Smooth muscle cell (in vitro differentiated cells): ENCODE data around the gene PAX8. TPM values are rescaled to one million over a fixed set of nuclear protein-coding genes. Genes with fewer than 3 reads are reported as not detected.

Experiments used
- DNase-seq: peaks from one replicate; lab custom pipeline; 2025; ENCODE audit not compliant: unreplicated experiment; lab: John Stamatoyannopoulos, UW
- H2AFZ ChIP-seq: fragments of 200-600 bp; sonication (generic); 2 replicates; pipeline ENCODE4 v1.6.0; 2016; ENCODE audit warnings: antibody characterized with exemption, low read depth, mild to moderate bottlenecking
- H3F3A ChIP-seq: fragments of 200-600 bp; sonication (generic); 2 replicates; pipeline ENCODE4 v1.6.0; 2017; ENCODE audit warnings: antibody characterized with exemption, low read depth
- H3K27ac ChIP-seq: fragments of 200-600 bp; sonication (generic); 2 replicates; pipeline ENCODE4 v1.5.1; 2016; ENCODE audit warnings: low read depth, mild to moderate bottlenecking
- H3K27me3 ChIP-seq: fragments of 200-600 bp; sonication (generic); 2 replicates; pipeline ENCODE4 v1.6.1; 2016; ENCODE audit warnings: low read depth, mild to moderate bottlenecking
- H3K36me3 ChIP-seq: fragments of 200-600 bp; sonication (generic); 2 replicates; pipeline ENCODE4 v1.5.1; 2016; ENCODE audit warnings: low read depth
- H3K4me1 ChIP-seq: fragments of 200-600 bp; sonication (generic); 2 replicates; pipeline ENCODE4 v1.5.1; 2016; ENCODE audit warnings: low read depth
- H3K4me2 ChIP-seq: fragments of 200-600 bp; sonication (generic); 2 replicates; pipeline ENCODE4 v1.6.0; 2016; ENCODE audit warnings: mild to moderate bottlenecking
- H3K4me3 ChIP-seq: fragments of 200-600 bp; sonication (generic); 2 replicates; pipeline ENCODE4 v1.5.1; 2016; ENCODE audit warnings: mild to moderate bottlenecking
- H3K79me2 ChIP-seq: fragments of 200-600 bp; sonication (generic); 2 replicates; pipeline ENCODE4 v1.6.0; 2016; ENCODE audit warnings: low read depth, mild to moderate bottlenecking
- H3K9ac ChIP-seq: fragments of 200-600 bp; sonication (generic); 2 replicates; pipeline ENCODE4 v1.6.0; 2016; ENCODE audit warnings: low read depth
- H3K9me3 ChIP-seq: fragments of 200-600 bp; sonication (generic); replicated peaks from 2 replicates; pipeline ENCODE4 v1.5.1; 2016; ENCODE audit warnings: low read depth
- H4K20me1 ChIP-seq: fragments of 200-600 bp; sonication (generic); 2 replicates; pipeline ENCODE4 v1.6.0; 2016; ENCODE audit warnings: low read depth
- WGBS: methylation state at CpG from one replicate; pipeline ENCODE4 v1.1.7; 2016; ENCODE audit warnings: low lambda C conversion rate; 5-methylcytosine and 5-hydroxymethylcytosine counted together
- polyA plus RNA-seq: library from polyadenylated mRNA; unstranded; fragments of >200 nt; fragmentation: Nextera tagmentation; extraction: Ambion mirVana; gene quantifications from 2 replicates; pipeline ENCODE4 v1.2.1, GENCODE V29; 2016
- total RNA-seq: library from RNA; depleted of rRNA; stranded (reverse); fragments of >200 nt; gene quantifications from 2 replicates; pipeline ENCODE4 v1.2.3, GENCODE V29; 2014
- TF ChIP-seq, protein P1 (sequence below): fragments of 200-600 bp; sonication (generic); IDR thresholded peaks from 2 replicates; pipeline ENCODE4 v1.5.1; 2017; ENCODE audit warnings: borderline replicate concordance, mild to moderate bottlenecking, antibody characterized with exemption; ENCODE audit not compliant: insufficient read depth, poor library complexity, severe bottlenecking

The PAX8 gene
- total and polyA plus RNA-seq, 2 experiments from 2014 or later, result not detected

DNA sequence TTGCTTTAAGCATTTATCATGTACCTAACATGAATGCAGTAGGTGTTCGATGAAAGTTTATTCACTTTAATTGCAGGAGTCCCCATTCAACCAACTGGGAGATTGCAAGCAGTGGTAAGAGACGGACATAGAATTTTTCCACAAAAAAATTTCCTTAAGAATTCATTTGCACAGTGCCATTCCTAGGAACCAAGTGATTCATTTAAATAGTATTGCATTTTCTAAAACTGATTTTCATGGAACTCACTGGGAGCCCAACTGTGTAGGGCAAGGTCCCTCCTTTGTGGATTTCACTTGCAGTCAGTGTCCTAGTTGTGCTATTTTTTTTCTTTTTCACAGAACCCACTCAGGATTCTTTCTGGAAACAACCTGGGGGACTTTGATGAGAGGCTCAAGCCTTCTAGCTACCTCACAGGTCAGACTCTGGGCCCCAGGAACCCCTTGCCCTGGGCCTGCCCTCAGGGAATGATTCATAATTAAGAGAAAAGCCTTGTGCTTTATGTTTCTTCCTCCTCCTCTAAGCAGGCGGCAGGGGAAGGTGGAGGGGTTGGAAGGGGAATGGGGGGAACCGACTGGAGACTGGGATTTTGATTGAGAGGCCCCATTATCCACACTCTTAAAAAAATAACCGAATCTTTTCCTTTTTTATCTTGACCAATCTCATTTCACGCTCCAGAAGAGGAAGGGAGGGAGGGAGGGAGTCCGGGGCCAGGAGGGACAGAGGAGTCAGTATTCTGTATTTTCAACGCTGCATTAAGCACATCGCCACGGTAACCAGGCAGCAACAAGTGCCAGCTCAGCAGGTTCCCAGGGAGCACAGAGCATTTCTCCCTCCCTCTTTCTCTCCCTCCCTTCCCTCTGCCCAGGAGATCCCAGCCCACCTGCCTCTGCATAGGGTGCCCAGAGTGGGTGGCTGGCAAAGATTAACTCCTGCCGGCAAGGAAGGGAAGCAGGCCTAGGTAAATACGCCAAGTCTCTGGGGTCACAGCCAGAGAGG is 53.2 kb downstream of the PAX8 start:
- no peaks in the 10 kb centered on the region for H3K36me3 ChIP-seq
- no peak overlapping the region for H3K9ac ChIP-seq
- 66% methylated on average over 9 of the region's 12 CpGs for WGBS
- H3K9me3 ChIP-seq, result no peaks in the 10 kb centered on the region
- no peak overlapping the region for H3K27ac ChIP-seq
- H3K4me1 ChIP-seq, result peaks cover 14% of the 10 kb centered on the region
- H3F3A ChIP-seq, result no peaks in the 10 kb centered on the region
- no peak overlapping the region for H2AFZ ChIP-seq
- H3K4me2 ChIP-seq, result no peak overlapping the region
- H3K79me2 ChIP-seq, result no peaks in the 10 kb centered on the region
- H3K4me3 ChIP-seq, result no peak overlapping the region
- no peak for DNase-seq
- H3K27me3 ChIP-seq, result no peaks in the 10 kb centered on the region
- TF ChIP-seq, protein P1, sequence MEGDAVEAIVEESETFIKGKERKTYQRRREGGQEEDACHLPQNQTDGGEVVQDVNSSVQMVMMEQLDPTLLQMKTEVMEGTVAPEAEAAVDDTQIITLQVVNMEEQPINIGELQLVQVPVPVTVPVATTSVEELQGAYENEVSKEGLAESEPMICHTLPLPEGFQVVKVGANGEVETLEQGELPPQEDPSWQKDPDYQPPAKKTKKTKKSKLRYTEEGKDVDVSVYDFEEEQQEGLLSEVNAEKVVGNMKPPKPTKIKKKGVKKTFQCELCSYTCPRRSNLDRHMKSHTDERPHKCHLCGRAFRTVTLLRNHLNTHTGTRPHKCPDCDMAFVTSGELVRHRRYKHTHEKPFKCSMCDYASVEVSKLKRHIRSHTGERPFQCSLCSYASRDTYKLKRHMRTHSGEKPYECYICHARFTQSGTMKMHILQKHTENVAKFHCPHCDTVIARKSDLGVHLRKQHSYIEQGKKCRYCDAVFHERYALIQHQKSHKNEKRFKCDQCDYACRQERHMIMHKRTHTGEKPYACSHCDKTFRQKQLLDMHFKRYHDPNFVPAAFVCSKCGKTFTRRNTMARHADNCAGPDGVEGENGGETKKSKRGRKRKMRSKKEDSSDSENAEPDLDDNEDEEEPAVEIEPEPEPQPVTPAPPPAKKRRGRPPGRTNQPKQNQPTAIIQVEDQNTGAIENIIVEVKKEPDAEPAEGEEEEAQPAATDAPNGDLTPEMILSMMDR, result no peak
- H4K20me1 ChIP-seq, result no peaks in the 10 kb centered on the region

DNA sequence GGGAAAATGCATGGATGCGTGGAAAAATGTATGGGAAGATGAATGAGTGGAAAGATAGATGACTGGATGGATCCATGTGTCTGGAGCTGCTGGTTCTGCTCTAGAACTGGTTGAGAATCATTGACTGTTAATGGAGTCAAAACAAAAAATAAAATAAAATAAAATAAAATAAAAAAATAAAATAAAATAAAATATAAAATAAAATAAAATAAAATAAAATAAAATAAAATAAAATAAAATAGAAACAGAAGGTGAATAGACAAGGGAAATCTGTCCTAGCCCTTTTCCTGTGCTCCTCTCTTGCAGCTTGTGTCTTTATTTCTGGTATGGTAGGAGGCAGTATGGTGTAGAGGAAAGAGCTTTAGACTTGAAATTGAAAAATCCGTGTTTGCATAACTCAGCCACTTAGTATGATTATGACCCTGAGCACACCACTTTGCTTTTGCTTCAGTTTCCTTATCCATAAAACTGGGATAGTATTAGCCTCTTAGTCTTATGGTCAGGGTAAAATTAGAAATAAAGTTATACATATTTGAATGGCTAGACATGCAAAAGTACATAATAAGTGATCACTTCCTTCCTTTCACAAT is 54.0 kb downstream of the PAX8 start:
- no peaks in the 10 kb centered on the region for H4K20me1 ChIP-seq
- no peaks in the 10 kb centered on the region for H3K79me2 ChIP-seq
- no peak for DNase-seq
- peaks cover 14% of the 10 kb centered on the region for H3K4me1 ChIP-seq
- H3F3A ChIP-seq, result no peaks in the 10 kb centered on the region
- no peak overlapping the region for H2AFZ ChIP-seq
- H3K4me2 ChIP-seq, result no peak overlapping the region
- H3K4me3 ChIP-seq, result no peak overlapping the region
- WGBS, result 69% methylated on average over 2 of the region's 2 CpGs
- H3K27me3 ChIP-seq, result no peaks in the 10 kb centered on the region
- TF ChIP-seq, protein P1, result no peak
- no peak overlapping the region for H3K27ac ChIP-seq
- H3K36me3 ChIP-seq, result no peaks in the 10 kb centered on the region
- no peaks in the 10 kb centered on the region for H3K9me3 ChIP-seq
- H3K9ac ChIP-seq, result no peak overlapping the region

DNA sequence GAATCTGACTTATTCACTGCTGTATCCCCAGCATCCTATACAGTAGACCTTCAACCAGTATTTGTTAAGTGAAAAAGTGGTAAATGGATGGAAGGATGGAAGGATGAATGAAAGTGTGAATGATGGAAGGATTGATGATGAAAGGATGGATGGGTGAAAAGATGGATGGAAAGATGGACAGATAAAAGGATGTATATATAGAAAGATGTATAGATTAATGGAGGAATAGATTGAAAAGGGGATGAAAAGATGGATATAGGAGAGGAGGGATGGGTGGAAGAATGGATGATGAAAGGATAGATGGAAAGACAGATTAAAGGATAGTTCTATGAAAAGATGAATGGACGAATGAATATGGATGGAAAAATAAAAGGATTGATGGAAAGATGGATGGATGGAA is 54.9 kb downstream of the PAX8 start:
- no peaks in the 10 kb centered on the region for H4K20me1 ChIP-seq
- no peaks in the 10 kb centered on the region for H3K36me3 ChIP-seq
- H2AFZ ChIP-seq, result no peak overlapping the region
- H3K4me1 ChIP-seq, result peaks cover 14% of the 10 kb centered on the region
- H3K27me3 ChIP-seq, result no peaks in the 10 kb centered on the region
- H3K9ac ChIP-seq, result no peak overlapping the region
- WGBS, result 85% methylated on average over 1 of the region's 1 CpG
- H3K27ac ChIP-seq, result no peak overlapping the region
- H3K9me3 ChIP-seq, result no peaks in the 10 kb centered on the region
- no peak overlapping the region for H3K4me2 ChIP-seq
- H3K79me2 ChIP-seq, result no peaks in the 10 kb centered on the region
- TF ChIP-seq, protein P1, result no peak
- DNase-seq, result no peak
- H3F3A ChIP-seq, result no peaks in the 10 kb centered on the region
- no peak overlapping the region for H3K4me3 ChIP-seq
